NCI-H1417 (cell line): Measurements from ENCODE around the gene YWHAB.

Experiments used
- DNase-seq, 3 experiments: peaks; one replicate each; lab custom pipeline; 2025; lab: John Stamatoyannopoulos, UW

The YWHAB gene

DNA sequence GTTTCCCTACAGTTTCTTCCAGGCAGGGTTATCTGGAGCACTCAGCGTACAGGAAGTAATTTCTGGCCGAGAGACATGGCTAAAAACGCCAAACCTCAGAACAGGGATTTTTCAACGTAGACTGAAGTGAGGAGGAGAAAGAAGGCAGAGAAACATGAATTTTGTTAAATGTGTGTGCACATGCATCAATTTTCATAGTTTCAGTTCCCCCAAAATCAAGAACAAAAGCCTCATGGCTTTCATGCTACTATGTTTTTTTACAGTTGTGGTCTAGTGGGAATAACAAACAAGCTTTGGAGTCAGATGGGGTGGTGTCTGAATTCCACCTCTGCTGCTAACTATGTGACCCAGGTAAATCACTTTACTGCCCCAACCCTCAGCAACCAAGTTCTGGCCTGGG, 69.8 kb downstream of the YWHAB start:
- no peak for DNase-seq

GRCh38 chr20:44956410-44956809, 70.9 kb downstream of the YWHAB start:
- DNase-seq, result no peak
